ENCODE measurements around the gene ABHD12. TPM values are rescaled to one million over a fixed set of nuclear protein-coding genes. Genes with fewer than 3 reads are reported as not detected.

The ABHD12 gene
- total RNA-seq, 4 donors from 2014 or later, result 11.9 to 18.4 (median 13.8) TPM

GRCh38 chr20:25251019-25251418 is 139.6 kb downstream of the ABHD12 start:
- H3K4me3 ChIP-seq, result no peak overlapping the region
- H3K27ac ChIP-seq, result no peak overlapping the region
- no peaks in the 10 kb centered on the region for H3K9me3 ChIP-seq
- no peaks in the 10 kb centered on the region for H3K36me3 ChIP-seq
- H3K27me3 ChIP-seq, result no peaks in the 10 kb centered on the region
- intact Hi-C loops (cut with DNase I; ENCODE audit: low total_unique reads) (no loop called here), in situ Hi-C loops (cut with MboI; ENCODE audit: low sequenced_read_pairs in 4 of 4) (loop anchor here in 2 of 4 donors (25.0 kb wide), 2 partner anchors 136 to 264 kb away; partner anchors contain the start of genes ABHD12 (in 1 of the 2) and APMAP (in 1 of the 2))
- TF ChIP-seq, protein P1, sequence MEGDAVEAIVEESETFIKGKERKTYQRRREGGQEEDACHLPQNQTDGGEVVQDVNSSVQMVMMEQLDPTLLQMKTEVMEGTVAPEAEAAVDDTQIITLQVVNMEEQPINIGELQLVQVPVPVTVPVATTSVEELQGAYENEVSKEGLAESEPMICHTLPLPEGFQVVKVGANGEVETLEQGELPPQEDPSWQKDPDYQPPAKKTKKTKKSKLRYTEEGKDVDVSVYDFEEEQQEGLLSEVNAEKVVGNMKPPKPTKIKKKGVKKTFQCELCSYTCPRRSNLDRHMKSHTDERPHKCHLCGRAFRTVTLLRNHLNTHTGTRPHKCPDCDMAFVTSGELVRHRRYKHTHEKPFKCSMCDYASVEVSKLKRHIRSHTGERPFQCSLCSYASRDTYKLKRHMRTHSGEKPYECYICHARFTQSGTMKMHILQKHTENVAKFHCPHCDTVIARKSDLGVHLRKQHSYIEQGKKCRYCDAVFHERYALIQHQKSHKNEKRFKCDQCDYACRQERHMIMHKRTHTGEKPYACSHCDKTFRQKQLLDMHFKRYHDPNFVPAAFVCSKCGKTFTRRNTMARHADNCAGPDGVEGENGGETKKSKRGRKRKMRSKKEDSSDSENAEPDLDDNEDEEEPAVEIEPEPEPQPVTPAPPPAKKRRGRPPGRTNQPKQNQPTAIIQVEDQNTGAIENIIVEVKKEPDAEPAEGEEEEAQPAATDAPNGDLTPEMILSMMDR (IDR thresholded peaks at IDR 0.05 in 4 of 5, conservative IDR thresholded peaks at IDR 0.05 in 1 of 5), result no peak
- TF ChIP-seq POLR2A (IDR thresholded peaks at IDR 0.05), result no peak
- H3K4me1 ChIP-seq, result peaks cover 34 to 50% of the 10 kb centered on the region in 2 donors
- no peak for DNase-seq
- no peak for ATAC-seq

- no peak overlapping the region for H3K4me3 ChIP-seq
- ATAC-seq (no peak), DNase-seq (no peak)
- no peak for TF ChIP-seq POLR2A (IDR thresholded peaks at IDR 0.05)
- TF ChIP-seq, protein P1 (IDR thresholded peaks at IDR 0.05 in 4 of 5, conservative IDR thresholded peaks at IDR 0.05 in 1 of 5), result no peak
- no peaks in the 10 kb centered on the region for H3K9me3 ChIP-seq
- H3K27me3 ChIP-seq, result no peaks in the 10 kb centered on the region
- H3K27ac ChIP-seq, result no peak overlapping the region
- H3K36me3 ChIP-seq, result no peaks in the 10 kb centered on the region
- peaks cover 29 to 45% of the 10 kb centered on the region in 2 donors for H3K4me1 ChIP-seq
- in situ Hi-C loops (cut with MboI; ENCODE audit: low sequenced_read_pairs in 4 of 4), result loop anchor here in 2 of 4 donors (25.0 kb wide), 2 partner anchors 137 to 263 kb away; partner anchors contain the start of genes ABHD12 (in 1 of the 2) and APMAP (in 1 of the 2)
- intact Hi-C loops (cut with DNase I; ENCODE audit: low total_unique reads), result no loop called here
Observed at GRCh38 chr20:25250508-25250907, 140.1 kb downstream of the ABHD12 start.

Other genes starting within 250 kb of the ABHD12 start
- gene ENTPD6, start 195.1 kb downstream of the ABHD12 start, total RNA-seq, result 10 to 100 TPM; 27.0 to 61.1 (median 50.2) TPM
- gene PYGB, start 142.8 kb downstream of the ABHD12 start, total RNA-seq, result 10 to 100 TPM; 13.6 to 50.7 (median 27.0) TPM
- gene GINS1, start 16.8 kb upstream of the ABHD12 start, total RNA-seq, result under 1 TPM in 2 of 4 donors, not detected in 2; 0.07 to 0.20 TPM
- gene NINL, start 194.7 kb upstream of the ABHD12 start, total RNA-seq, result 1 to 10 TPM in 2 of 4 donors, under 1 TPM in 2; 0.24 to 6.1 (median 0.88) TPM
- gene NANP, start 233.2 kb upstream of the ABHD12 start, total RNA-seq, result 1 to 10 TPM; 1.5 to 3.6 (median 2.6) TPM